Smooth muscle cell (in vitro differentiated cells): ENCODE data around the gene ARHGEF19. TPM values are rescaled to one million over a fixed set of nuclear protein-coding genes. Genes with fewer than 3 reads are reported as not detected.
A peak's percentile ranks its signal among the peaks of the same experiment; 100 is the strongest.

ENCODE experiments used
- DNase-seq: peaks from one replicate; lab custom pipeline; 2025; ENCODE audit not compliant: unreplicated experiment; lab: John Stamatoyannopoulos, UW
- H2AFZ ChIP-seq: fragments of 200-600 bp; sonication (generic); 2 replicates; pipeline ENCODE4 v1.6.0; 2016; ENCODE audit warnings: antibody characterized with exemption, low read depth, mild to moderate bottlenecking
- H3F3A ChIP-seq: fragments of 200-600 bp; sonication (generic); 2 replicates; pipeline ENCODE4 v1.6.0; 2017; ENCODE audit warnings: antibody characterized with exemption, low read depth
- H3K27ac ChIP-seq: fragments of 200-600 bp; sonication (generic); 2 replicates; pipeline ENCODE4 v1.5.1; 2016; ENCODE audit warnings: low read depth, mild to moderate bottlenecking
- H3K27me3 ChIP-seq: fragments of 200-600 bp; sonication (generic); 2 replicates; pipeline ENCODE4 v1.6.1; 2016; ENCODE audit warnings: low read depth, mild to moderate bottlenecking
- H3K36me3 ChIP-seq: fragments of 200-600 bp; sonication (generic); 2 replicates; pipeline ENCODE4 v1.5.1; 2016; ENCODE audit warnings: low read depth
- H3K4me1 ChIP-seq: fragments of 200-600 bp; sonication (generic); 2 replicates; pipeline ENCODE4 v1.5.1; 2016; ENCODE audit warnings: low read depth
- H3K4me2 ChIP-seq: fragments of 200-600 bp; sonication (generic); 2 replicates; pipeline ENCODE4 v1.6.0; 2016; ENCODE audit warnings: mild to moderate bottlenecking
- H3K4me3 ChIP-seq: fragments of 200-600 bp; sonication (generic); 2 replicates; pipeline ENCODE4 v1.5.1; 2016; ENCODE audit warnings: mild to moderate bottlenecking
- H3K79me2 ChIP-seq: fragments of 200-600 bp; sonication (generic); 2 replicates; pipeline ENCODE4 v1.6.0; 2016; ENCODE audit warnings: low read depth, mild to moderate bottlenecking
- H3K9ac ChIP-seq: fragments of 200-600 bp; sonication (generic); 2 replicates; pipeline ENCODE4 v1.6.0; 2016; ENCODE audit warnings: low read depth
- H3K9me3 ChIP-seq: fragments of 200-600 bp; sonication (generic); replicated peaks from 2 replicates; pipeline ENCODE4 v1.5.1; 2016; ENCODE audit warnings: low read depth
- H4K20me1 ChIP-seq: fragments of 200-600 bp; sonication (generic); 2 replicates; pipeline ENCODE4 v1.6.0; 2016; ENCODE audit warnings: low read depth
- CTCF ChIP-seq: fragments of 200-600 bp; sonication (generic); IDR thresholded peaks from 2 replicates; pipeline ENCODE4 v1.5.1; 2017; ENCODE audit warnings: borderline replicate concordance, mild to moderate bottlenecking, antibody characterized with exemption; ENCODE audit not compliant: insufficient read depth, poor library complexity, severe bottlenecking
- WGBS: methylation state at CpG from one replicate; pipeline ENCODE4 v1.1.7; 2016; ENCODE audit warnings: low lambda C conversion rate; 5-methylcytosine and 5-hydroxymethylcytosine counted together
- polyA plus RNA-seq: library from polyadenylated mRNA; unstranded; fragments of >200 nt; fragmentation: Nextera tagmentation; extraction: Ambion mirVana; gene quantifications from 2 replicates; pipeline ENCODE4 v1.2.1, GENCODE V29; 2016
- total RNA-seq: library from RNA; depleted of rRNA; stranded (reverse); fragments of >200 nt; gene quantifications from 2 replicates; pipeline ENCODE4 v1.2.3, GENCODE V29; 2014

Gene ARHGEF19
- total and polyA plus RNA-seq, 2 experiments from 2014 or later = 32.1 to 45.9 TPM

DNA sequence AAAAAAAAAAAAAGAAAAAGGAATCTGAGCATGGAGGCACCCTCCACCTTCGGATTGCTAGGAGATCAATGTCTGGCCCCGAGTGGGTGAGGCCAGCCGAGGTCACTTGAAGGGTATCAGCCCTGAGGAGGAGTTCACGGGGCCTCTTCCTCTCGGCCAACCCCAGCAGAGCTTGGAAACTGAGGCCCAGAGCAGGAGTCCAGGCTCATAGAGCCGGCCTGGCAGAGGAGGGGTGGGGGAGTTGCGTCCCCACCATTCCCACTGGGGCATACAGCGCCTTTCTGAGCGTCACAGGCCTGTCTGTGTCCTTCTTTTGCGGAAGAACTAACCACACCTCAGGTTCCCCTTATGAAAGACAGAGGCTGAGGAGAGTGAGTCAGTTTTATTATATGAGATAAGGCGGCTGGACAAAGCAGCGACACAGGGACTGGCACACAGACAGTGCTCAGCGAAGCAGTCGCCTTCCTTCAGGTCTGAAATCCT, 39.4 kb downstream of the ARHGEF19 start:
- Histone ChIP-seq H3K9ac (peak overlapping the region; percentile 77), H3F3A (peaks cover 10% of the 10 kb centered on the region), H2AFZ (no peak overlapping the region), H3K4me2 (peak overlapping the region; percentile 51), H3K36me3 (no peaks in the 10 kb centered on the region), H3K27ac (peak overlapping the region; percentile 94), H3K4me3 (no peak overlapping the region), H3K4me1 (peaks cover 37% of the 10 kb centered on the region), H3K79me2 (no peaks in the 10 kb centered on the region), H3K9me3 (no peaks in the 10 kb centered on the region), H3K27me3 (no peaks in the 10 kb centered on the region), H4K20me1 (no peaks in the 10 kb centered on the region)
- 38% methylated on average over 13 of the region's 14 CpGs for WGBS
- DNase-seq = no peak
- no peak for TF ChIP-seq CTCF

DNA sequence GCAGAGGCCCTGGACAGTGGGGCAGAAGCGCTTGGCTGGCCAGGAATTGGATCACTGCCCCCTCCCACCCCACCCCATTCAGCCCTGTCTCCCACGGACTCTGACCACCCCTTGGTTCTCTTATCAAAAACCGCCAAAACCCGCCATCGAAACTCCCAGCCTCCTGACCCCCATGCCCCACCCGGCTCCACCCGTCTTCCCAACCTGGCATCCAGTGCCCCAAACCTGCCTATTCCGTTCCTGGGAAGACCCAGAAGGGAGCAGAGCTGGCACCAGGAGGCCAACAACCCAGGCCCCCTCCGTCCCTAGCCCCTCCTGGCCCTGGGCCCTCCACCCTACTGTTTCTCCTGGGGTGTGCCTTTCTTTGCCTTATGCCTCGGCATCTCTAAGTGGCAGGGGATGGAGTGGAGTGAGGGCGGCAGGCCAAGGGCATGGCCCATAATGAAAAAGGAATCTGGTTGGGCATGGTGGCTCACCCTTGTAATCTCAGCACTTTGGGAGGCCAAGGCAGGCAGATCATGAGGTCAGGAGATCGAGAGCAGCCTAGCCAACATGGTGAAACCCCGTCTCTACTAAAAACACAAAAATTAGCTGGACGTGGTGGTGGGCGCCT, 40.1 kb downstream of the ARHGEF19 start:
- 97% methylated on average over 14 of the region's 15 CpGs for WGBS
- H3K79me2 ChIP-seq = no peaks in the 10 kb centered on the region

DNA sequence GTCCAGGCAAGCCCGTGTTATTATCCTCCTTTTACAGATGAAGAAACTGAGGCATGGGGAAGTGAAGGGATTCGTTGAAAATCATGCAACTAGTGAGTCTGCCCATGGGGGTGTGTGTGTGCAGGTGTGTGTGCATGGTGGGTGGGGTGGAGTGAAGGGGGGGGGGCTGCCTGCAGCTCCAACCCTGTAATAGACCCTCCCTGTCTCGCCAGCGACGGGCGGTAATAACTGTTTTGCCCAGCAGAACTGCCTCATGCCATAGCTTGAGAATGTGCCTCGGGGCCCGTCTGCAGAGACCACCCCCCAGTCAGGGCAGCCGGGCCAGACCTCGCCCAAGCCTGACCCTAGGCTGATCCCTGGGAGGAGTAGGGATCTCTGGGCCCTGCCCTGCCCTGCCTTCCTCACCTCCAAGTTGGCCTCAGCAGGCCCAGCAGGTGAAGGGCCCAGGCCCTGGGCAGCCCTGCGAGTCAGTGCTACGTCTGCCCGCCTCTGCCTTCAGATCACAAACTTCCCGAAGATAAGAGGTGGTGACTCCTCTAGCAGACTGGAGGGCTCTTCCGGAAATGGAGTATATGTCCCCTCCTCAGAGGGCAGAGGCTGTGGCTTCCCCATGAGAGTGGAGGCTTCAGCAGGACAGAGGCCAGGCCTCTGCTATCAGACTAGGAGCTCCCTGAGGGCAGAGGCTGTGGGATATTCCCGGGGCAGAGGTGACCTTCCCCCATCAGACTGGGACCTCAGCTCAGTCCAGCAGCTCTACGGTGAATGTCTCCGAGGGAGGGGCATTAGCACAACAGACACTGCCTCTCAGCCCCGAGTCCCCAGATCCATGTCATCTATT, 40.9 kb downstream of the ARHGEF19 start:
- H3K27me3 ChIP-seq = no peaks in the 10 kb centered on the region
- H3K36me3 ChIP-seq = no peaks in the 10 kb centered on the region
- no peaks in the 10 kb centered on the region for H4K20me1 ChIP-seq
- no peak overlapping the region for H3K4me2 ChIP-seq
- 71% methylated on average over 19 of the region's 19 CpGs for WGBS
- H2AFZ ChIP-seq = no peak overlapping the region
- peaks cover 42% of the 10 kb centered on the region for H3K4me1 ChIP-seq
- H3F3A ChIP-seq = peaks cover under 1% of the 10 kb centered on the region
- H3K79me2 ChIP-seq = no peaks in the 10 kb centered on the region
- DNase-seq = no peak
- no peak overlapping the region for H3K9ac ChIP-seq
- H3K27ac ChIP-seq = no peak overlapping the region
- no peak for TF ChIP-seq CTCF
- no peak overlapping the region for H3K4me3 ChIP-seq
- no peaks in the 10 kb centered on the region for H3K9me3 ChIP-seq

More for the DNA sequence above, 40.1 kb downstream of the ARHGEF19 start:
- H3F3A ChIP-seq = peaks cover 9% of the 10 kb centered on the region
- H2AFZ ChIP-seq = no peak overlapping the region
- no peaks in the 10 kb centered on the region for H4K20me1 ChIP-seq
- peak overlapping the region; percentile 94 for H3K27ac ChIP-seq
- no peak overlapping the region for H3K4me3 ChIP-seq
- no peak for DNase-seq
- H3K4me2 ChIP-seq = no peak overlapping the region
- no peak overlapping the region for H3K9ac ChIP-seq
- no peak for TF ChIP-seq CTCF
- no peaks in the 10 kb centered on the region for H3K36me3 ChIP-seq
- peaks cover 41% of the 10 kb centered on the region for H3K4me1 ChIP-seq
- H3K27me3 ChIP-seq = no peaks in the 10 kb centered on the region
- no peaks in the 10 kb centered on the region for H3K9me3 ChIP-seq
